Omental fat pad (tissue), 4 donors: ENCODE data around the gene C16orf74. TPM values are rescaled to one million over a fixed set of nuclear protein-coding genes. Genes with fewer than 3 reads are reported as not detected.

Experiments used
- ATAC-seq: fragments of 150-250 bp; one replicate; pipeline ENCODE4 v1.9.1; 2016; ENCODE audit warnings: mild to moderate bottlenecking, moderate library complexity; ENCODE audit not compliant: low FRiP score
- DNase-seq: peaks from one replicate; pipeline ENCODE4 v3.0.0-alpha.2; 2019; ENCODE audit warnings: low spot score
- CTCF ChIP-seq, 3 donors: fragments of 450-650 bp; IDR thresholded peaks; one replicate each; pipeline ENCODE4 v1.5.1; 2016 to 2017; ENCODE audit warnings: antibody characterized with exemption in 3 of 3, mild to moderate bottlenecking in 3 of 3, moderate library complexity in 2 of 3
- total RNA-seq, 4 donors: library from RNA; depleted of rRNA; stranded (reverse); fragments of >200 nt; gene quantifications; one replicate each; pipeline ENCODE4 v1.1.0, GENCODE V29; 2016

C16orf74 gene
- total RNA-seq, 4 donors from 2014 or later, result 1.1 to 3.5 (median 2.8) TPM

GRCh38 chr16:85689285-85689949 lies 61.5 kb downstream of the C16orf74 start:
- ATAC-seq (no peak), DNase-seq (no peak)
- no peak for TF ChIP-seq CTCF (IDR thresholded peaks at IDR 0.05)

- DNase-seq, result peak; percentile 50
- no peak for TF ChIP-seq CTCF (IDR thresholded peaks at IDR 0.05)
- ATAC-seq, result peak; percentile 100
These were observed 62.2 kb downstream of the C16orf74 start, which contains the start of gene GINS2 for GRCh38 chr16:85688586-85689284. Gene GINS2 (minus strand): TSS chr16:85688954. CDS start chr16:85688898, 56 bp downstream.

- DNase-seq (no peak), ATAC-seq (no peak)
- TF ChIP-seq CTCF (IDR thresholded peaks at IDR 0.05), result no peak
These were observed 63.0 kb downstream of the C16orf74 start for GRCh38 chr16:85687651-85688471.

GRCh38 chr16:85686912-85687591 lies 63.8 kb downstream of the C16orf74 start:
- ATAC-seq, result no peak
- no peak for DNase-seq
- no peak for TF ChIP-seq CTCF (IDR thresholded peaks at IDR 0.05)

GRCh38 chr16:85685251-85685650 lies 65.6 kb downstream of the C16orf74 start:
- no peak for DNase-seq
- no peak for TF ChIP-seq CTCF (IDR thresholded peaks at IDR 0.05)
- ATAC-seq, result no peak

- ATAC-seq (no peak), DNase-seq (no peak)
- TF ChIP-seq CTCF (IDR thresholded peaks at IDR 0.05), result no peak
These were observed 67.5 kb downstream of the C16orf74 start for GRCh38 chr16:85683363-85683762.
